ENCODE results near the gene EPHB6.

Gene EPHB6

DNA sequence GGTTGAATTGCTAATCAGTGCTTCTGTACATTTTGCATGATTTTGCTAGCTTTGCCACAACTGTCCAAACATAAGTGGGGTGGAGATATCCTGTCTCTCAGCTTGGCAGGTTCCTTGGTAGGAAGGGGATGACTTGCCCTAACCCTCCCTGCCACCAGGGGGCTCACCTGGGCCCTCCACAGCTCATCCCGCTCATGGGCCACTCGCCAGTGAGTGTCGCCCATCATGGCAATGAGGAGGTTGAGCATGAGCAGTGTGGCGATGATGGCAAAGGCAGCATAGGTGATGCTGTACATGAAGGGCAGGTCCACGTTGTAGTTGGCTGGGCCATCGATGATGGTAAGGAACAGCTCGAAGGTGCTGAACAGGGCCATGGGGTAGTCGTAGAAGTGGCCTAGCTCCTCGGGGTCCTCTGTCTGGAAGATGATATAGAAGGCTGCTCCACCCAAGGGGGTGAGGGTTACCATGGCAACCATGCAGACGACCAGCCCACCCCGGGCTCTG is 18.5 kb downstream of the EPHB6 start:
- peaks cover 0 to 17% of the 10 kb centered on the region in 2 experiments; a peak in 1 of 3 replicates for H3K36me3 ChIP-seq (ENCODE audit: control insufficient read depth in 2 of 2, insufficient read depth in 1 of 2, low read length in 2 of 2)
- TF ChIP-seq, protein P1, sequence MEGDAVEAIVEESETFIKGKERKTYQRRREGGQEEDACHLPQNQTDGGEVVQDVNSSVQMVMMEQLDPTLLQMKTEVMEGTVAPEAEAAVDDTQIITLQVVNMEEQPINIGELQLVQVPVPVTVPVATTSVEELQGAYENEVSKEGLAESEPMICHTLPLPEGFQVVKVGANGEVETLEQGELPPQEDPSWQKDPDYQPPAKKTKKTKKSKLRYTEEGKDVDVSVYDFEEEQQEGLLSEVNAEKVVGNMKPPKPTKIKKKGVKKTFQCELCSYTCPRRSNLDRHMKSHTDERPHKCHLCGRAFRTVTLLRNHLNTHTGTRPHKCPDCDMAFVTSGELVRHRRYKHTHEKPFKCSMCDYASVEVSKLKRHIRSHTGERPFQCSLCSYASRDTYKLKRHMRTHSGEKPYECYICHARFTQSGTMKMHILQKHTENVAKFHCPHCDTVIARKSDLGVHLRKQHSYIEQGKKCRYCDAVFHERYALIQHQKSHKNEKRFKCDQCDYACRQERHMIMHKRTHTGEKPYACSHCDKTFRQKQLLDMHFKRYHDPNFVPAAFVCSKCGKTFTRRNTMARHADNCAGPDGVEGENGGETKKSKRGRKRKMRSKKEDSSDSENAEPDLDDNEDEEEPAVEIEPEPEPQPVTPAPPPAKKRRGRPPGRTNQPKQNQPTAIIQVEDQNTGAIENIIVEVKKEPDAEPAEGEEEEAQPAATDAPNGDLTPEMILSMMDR (tag by site-specific recombination; IDR thresholded peaks at IDR 0.05), result peak; percentile 85
- no peak for TF ChIP-seq ZNF292 (tag by site-specific recombination; IDR thresholded peaks at IDR 0.05; ENCODE audit: borderline replicate concordance, low read depth)
- POLR2A ChIA-PET, result interaction anchor here (1.6 kb wide), 1 partner anchor 415 kb away, joined by 3 read pairs; the partner anchor contains the start of gene CASP2
- no peaks in the 10 kb centered on the region for H3K4me1 ChIP-seq (ENCODE audit: control insufficient read depth, insufficient read depth, low read length)
- H3K9me3 ChIP-seq (ENCODE audit: control insufficient read depth, insufficient read depth, low read depth, low read length), result no peaks in the 10 kb centered on the region
- CTCF ChIA-PET, result interaction anchor here (0.6 to 3.5 kb wide), 41 partner anchors 9 to 1564 kb away, joined by 3 to 61 read pairs (median 4); partner anchors contain the start of genes EPHB6 and TRPV5
- H3K4me3 ChIP-seq (ENCODE audit: low read depth, low read length), result no peak overlapping the region
- H3K27ac ChIP-seq (ENCODE audit: extremely low read depth, low read depth, low read length), result no peak overlapping the region

- POLR2A ChIA-PET, result interaction anchor here (1.6 kb wide), 1 partner anchor 414 kb away, joined by 3 read pairs; the partner anchor contains the start of gene CASP2
- H3K4me1 ChIP-seq (ENCODE audit: control insufficient read depth, insufficient read depth, low read length), result no peaks in the 10 kb centered on the region
- CTCF ChIA-PET, result interaction anchor here (0.6 to 3.5 kb wide), 24 partner anchors 8 to 366 kb away, joined by 3 to 61 read pairs (median 5); partner anchors contain the start of genes EPHB6 and TRPV5
- H3K27ac ChIP-seq (ENCODE audit: extremely low read depth, low read depth, low read length), result no peak overlapping the region
- no peak for TF ChIP-seq ZBTB17 (tag by site-specific recombination; IDR thresholded peaks at IDR 0.05)
- no peak for TF ChIP-seq SCRT1 (tag by site-specific recombination; IDR thresholded peaks at IDR 0.05; ENCODE audit: borderline replicate concordance)
- no peak for TF ChIP-seq REST (tag by site-specific recombination; IDR thresholded peaks at IDR 0.05)
- TF ChIP-seq ZNF416 (tag by site-specific recombination; IDR thresholded peaks at IDR 0.05), result no peak
- no peak for TF ChIP-seq KLF16 (tag by site-specific recombination; IDR thresholded peaks at IDR 0.05)
- TF ChIP-seq ZNF175 (tag by site-specific recombination; IDR thresholded peaks at IDR 0.05), result no peak
- no peak for TF ChIP-seq SCRT2 (tag by site-specific recombination; IDR thresholded peaks at IDR 0.05)
- TF ChIP-seq TCF7L2 (IDR thresholded peaks at IDR 0.05; ENCODE audit: borderline replicate concordance, low read depth, low read length), result no peak
- TF ChIP-seq ZSCAN18 (tag by site-specific recombination; IDR thresholded peaks at IDR 0.05), result no peak
- TF ChIP-seq ZNF311 (tag by site-specific recombination; IDR thresholded peaks at IDR 0.05; ENCODE audit: borderline replicate concordance), result no peak
- no peaks in the 10 kb centered on the region for H3K9me3 ChIP-seq (ENCODE audit: control insufficient read depth, insufficient read depth, low read depth, low read length)
- no peak overlapping the region for H3K4me3 ChIP-seq (ENCODE audit: low read depth, low read length)
- H3K36me3 ChIP-seq (ENCODE audit: control insufficient read depth in 2 of 2, insufficient read depth in 1 of 2, low read length in 2 of 2), result peaks cover 0 to 17% of the 10 kb centered on the region in 2 experiments; a peak in 1 of 3 replicates
Measured at GRCh38 chr7:142873871-142874270, 19.0 kb downstream of the EPHB6 start.

- POLR2A ChIA-PET, result no interaction called here
- H3K9me3 ChIP-seq (ENCODE audit: control insufficient read depth, insufficient read depth, low read depth, low read length), result no peaks in the 10 kb centered on the region
- CTCF ChIA-PET, result interaction anchor here (0.6 to 3.5 kb wide), 5 partner anchors 20 to 340 kb away, joined by 3 to 61 read pairs (median 12); no protein-coding TSS in a partner anchor
- H3K4me1 ChIP-seq (ENCODE audit: control insufficient read depth, insufficient read depth, low read length), result no peaks in the 10 kb centered on the region
- H3K4me3 ChIP-seq (ENCODE audit: low read depth, low read length), result no peak overlapping the region
- H3K36me3 ChIP-seq (ENCODE audit: control insufficient read depth in 2 of 2, insufficient read depth in 1 of 2, low read length in 2 of 2), result peaks cover 0 to 17% of the 10 kb centered on the region in 2 experiments; a peak in 1 of 3 replicates
- no peak overlapping the region for H3K27ac ChIP-seq (ENCODE audit: extremely low read depth, low read depth, low read length)
- TF ChIP-seq ZNF530 (tag by site-specific recombination; IDR thresholded peaks at IDR 0.05; ENCODE audit: low read depth) (no peak), ZIC2 (tag by site-specific recombination; IDR thresholded peaks at IDR 0.05) (no peak), ZNF701 (tag by site-specific recombination; IDR thresholded peaks at IDR 0.05) (no peak), FEZF1 (tag by site-specific recombination; IDR thresholded peaks at IDR 0.05) (no peak), ZNF501 (tag by site-specific recombination; IDR thresholded peaks at IDR 0.05) (no peak)
- TF ChIP-seq, protein P2, sequence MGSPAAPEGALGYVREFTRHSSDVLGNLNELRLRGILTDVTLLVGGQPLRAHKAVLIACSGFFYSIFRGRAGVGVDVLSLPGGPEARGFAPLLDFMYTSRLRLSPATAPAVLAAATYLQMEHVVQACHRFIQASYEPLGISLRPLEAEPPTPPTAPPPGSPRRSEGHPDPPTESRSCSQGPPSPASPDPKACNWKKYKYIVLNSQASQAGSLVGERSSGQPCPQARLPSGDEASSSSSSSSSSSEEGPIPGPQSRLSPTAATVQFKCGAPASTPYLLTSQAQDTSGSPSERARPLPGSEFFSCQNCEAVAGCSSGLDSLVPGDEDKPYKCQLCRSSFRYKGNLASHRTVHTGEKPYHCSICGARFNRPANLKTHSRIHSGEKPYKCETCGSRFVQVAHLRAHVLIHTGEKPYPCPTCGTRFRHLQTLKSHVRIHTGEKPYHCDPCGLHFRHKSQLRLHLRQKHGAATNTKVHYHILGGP (tag by site-specific recombination; IDR thresholded peaks at IDR 0.05), result no peak
- TF ChIP-seq, protein P3, sequence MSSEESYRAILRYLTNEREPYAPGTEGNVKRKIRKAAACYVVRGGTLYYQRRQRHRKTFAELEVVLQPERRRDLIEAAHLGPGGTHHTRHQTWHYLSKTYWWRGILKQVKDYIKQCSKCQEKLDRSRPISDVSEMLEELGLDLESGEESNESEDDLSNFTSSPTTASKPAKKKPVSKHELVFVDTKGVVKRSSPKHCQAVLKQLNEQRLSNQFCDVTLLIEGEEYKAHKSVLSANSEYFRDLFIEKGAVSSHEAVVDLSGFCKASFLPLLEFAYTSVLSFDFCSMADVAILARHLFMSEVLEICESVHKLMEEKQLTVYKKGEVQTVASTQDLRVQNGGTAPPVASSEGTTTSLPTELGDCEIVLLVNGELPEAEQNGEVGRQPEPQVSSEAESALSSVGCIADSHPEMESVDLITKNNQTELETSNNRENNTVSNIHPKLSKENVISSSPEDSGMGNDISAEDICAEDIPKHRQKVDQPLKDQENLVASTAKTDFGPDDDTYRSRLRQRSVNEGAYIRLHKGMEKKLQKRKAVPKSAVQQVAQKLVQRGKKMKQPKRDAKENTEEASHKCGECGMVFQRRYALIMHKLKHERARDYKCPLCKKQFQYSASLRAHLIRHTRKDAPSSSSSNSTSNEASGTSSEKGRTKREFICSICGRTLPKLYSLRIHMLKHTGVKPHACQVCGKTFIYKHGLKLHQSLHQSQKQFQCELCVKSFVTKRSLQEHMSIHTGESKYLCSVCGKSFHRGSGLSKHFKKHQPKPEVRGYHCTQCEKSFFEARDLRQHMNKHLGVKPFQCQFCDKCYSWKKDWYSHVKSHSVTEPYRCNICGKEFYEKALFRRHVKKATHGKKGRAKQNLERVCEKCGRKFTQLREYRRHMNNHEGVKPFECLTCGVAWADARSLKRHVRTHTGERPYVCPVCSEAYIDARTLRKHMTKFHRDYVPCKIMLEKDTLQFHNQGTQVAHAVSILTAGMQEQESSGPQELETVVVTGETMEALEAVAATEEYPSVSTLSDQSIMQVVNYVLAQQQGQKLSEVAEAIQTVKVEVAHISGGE (tag by site-specific recombination; conservative IDR thresholded peaks at IDR 0.05; ENCODE audit: low read depth), result no peak
Measured at GRCh38 chr7:142874409-142874808, 19.5 kb downstream of the EPHB6 start.
